Measurements from ENCODE around the gene ATOH8. TPM values are rescaled to one million over a fixed set of nuclear protein-coding genes. Genes with fewer than 3 reads are reported as not detected.

Gene ATOH8
- polyA plus RNA-seq, 1 donor: 25.6 TPM

GRCh38 chr2:85770786-85771409, 17.1 kb downstream of the ATOH8 start:
- no peak for DNase-seq

- no peak for DNase-seq
Measured at GRCh38 chr2:85771486-85771885, 17.7 kb downstream of the ATOH8 start.

- DNase-seq: peak; percentile 99
Measured at GRCh38 chr2:85772019-85772745, 18.4 kb downstream of the ATOH8 start.

- DNase-seq: no peak
Measured at GRCh38 chr2:85772841-85773491, 19.2 kb downstream of the ATOH8 start.

GRCh38 chr2:85773692-85774091, 19.9 kb downstream of the ATOH8 start:
- DNase-seq: no peak

- no peak for DNase-seq
Measured at GRCh38 chr2:85774126-85774978, 20.6 kb downstream of the ATOH8 start.

GRCh38 chr2:85775406-85776381, 21.9 kb downstream of the ATOH8 start:
- DNase-seq: no peak

GRCh38 chr2:85776672-85777071, 22.9 kb downstream of the ATOH8 start:
- DNase-seq: no peak

- DNase-seq: no peak
Measured at GRCh38 chr2:85777441-85777861, 23.7 kb downstream of the ATOH8 start.

GRCh38 chr2:85778646-85779379, 25.0 kb downstream of the ATOH8 start:
- DNase-seq: no peak

GRCh38 chr2:85779641-85780315, 26.0 kb downstream of the ATOH8 start:
- DNase-seq: no peak

- no peak for DNase-seq
Measured at GRCh38 chr2:85780316-85781012, 26.7 kb downstream of the ATOH8 start.

- no peak for DNase-seq
Measured at GRCh38 chr2:85781013-85781332, 27.2 kb downstream of the ATOH8 start.

- no peak for DNase-seq
Measured at GRCh38 chr2:85783796-85784195, 30.0 kb downstream of the ATOH8 start.

GRCh38 chr2:85784474-85784986, 30.7 kb downstream of the ATOH8 start:
- no peak for DNase-seq

GRCh38 chr2:85785027-85785822, 31.4 kb downstream of the ATOH8 start:
- DNase-seq: no peak

GRCh38 chr2:85785871-85786270, 32.1 kb downstream of the ATOH8 start:
- DNase-seq: no peak

GRCh38 chr2:85786444-85786843, 32.7 kb downstream of the ATOH8 start:
- no peak for DNase-seq

GRCh38 chr2:85786865-85787264, 33.1 kb downstream of the ATOH8 start:
- DNase-seq: no peak
